Measurements from ENCODE around the gene CALN1.

CALN1 gene

GRCh38 chr7:72028267-72028666, 383.9 kb downstream of the CALN1 start:
- DNase-seq: no peak

- no peak for DNase-seq
Measured at GRCh38 chr7:72025381-72025960, 386.7 kb downstream of the CALN1 start.

- DNase-seq: no peak
Measured at GRCh38 chr7:72023926-72024325, 388.2 kb downstream of the CALN1 start.

GRCh38 chr7:72021716-72022115, 390.4 kb downstream of the CALN1 start:
- DNase-seq: no peak

- DNase-seq: no peak
Measured at GRCh38 chr7:72020311-72020710, 391.8 kb downstream of the CALN1 start.

- DNase-seq: no peak
Measured at GRCh38 chr7:72019436-72019835, 392.7 kb downstream of the CALN1 start.

- no peak for DNase-seq
Measured at GRCh38 chr7:72017756-72018155, 394.4 kb downstream of the CALN1 start.

- no peak for DNase-seq
Measured at GRCh38 chr7:72016574-72016973, 395.6 kb downstream of the CALN1 start.

GRCh38 chr7:72015136-72015535, 397.0 kb downstream of the CALN1 start:
- no peak for DNase-seq

GRCh38 chr7:72007018-72007417, 405.1 kb downstream of the CALN1 start:
- no peak for DNase-seq

- DNase-seq: no peak
Measured at GRCh38 chr7:72003236-72003635, 408.9 kb downstream of the CALN1 start.

- no peak for DNase-seq
Measured at GRCh38 chr7:71996141-71996540, 416.0 kb downstream of the CALN1 start.

- DNase-seq: no peak
Measured at GRCh38 chr7:71995111-71995510, 417.0 kb downstream of the CALN1 start.

GRCh38 chr7:71991586-71991985, 420.6 kb downstream of the CALN1 start:
- DNase-seq: no peak

GRCh38 chr7:71990138-71990462, 422.0 kb downstream of the CALN1 start:
- DNase-seq: no peak

GRCh38 chr7:71988201-71988600, 423.9 kb downstream of the CALN1 start:
- no peak for DNase-seq

GRCh38 chr7:71987200-71987767, 424.9 kb downstream of the CALN1 start:
- no peak for DNase-seq

GRCh38 chr7:71984348-71984747, 427.8 kb downstream of the CALN1 start:
- DNase-seq: no peak

- no peak for DNase-seq
Measured at GRCh38 chr7:71982851-71983250, 429.3 kb downstream of the CALN1 start.

GRCh38 chr7:71976645-71977044, 435.5 kb downstream of the CALN1 start:
- DNase-seq: no peak

GRCh38 chr7:71974611-71975010, 437.5 kb downstream of the CALN1 start:
- DNase-seq: no peak

- no peak for DNase-seq
Measured at GRCh38 chr7:71972534-71972933, 439.6 kb downstream of the CALN1 start.

GRCh38 chr7:71970725-71971124, 441.4 kb downstream of the CALN1 start:
- DNase-seq: no peak

- no peak for DNase-seq
Measured at GRCh38 chr7:71962636-71963035, 449.5 kb downstream of the CALN1 start.

- no peak for DNase-seq
Measured at GRCh38 chr7:71961283-71961682, 450.9 kb downstream of the CALN1 start.

Data from activated CD4-positive, alpha-beta T cell treated with anti-CD3 and anti-CD28 coated beads, Interleukin-2, amount 50 U/mL, for 4 hours (primary cell).